ENCODE data around the gene SH3BP2.

SH3BP2 gene

GRCh38 chr4:2791518-2792395 is 1.1 kb upstream of the SH3BP2 start:
- DNase-seq, result no peak

DNA sequence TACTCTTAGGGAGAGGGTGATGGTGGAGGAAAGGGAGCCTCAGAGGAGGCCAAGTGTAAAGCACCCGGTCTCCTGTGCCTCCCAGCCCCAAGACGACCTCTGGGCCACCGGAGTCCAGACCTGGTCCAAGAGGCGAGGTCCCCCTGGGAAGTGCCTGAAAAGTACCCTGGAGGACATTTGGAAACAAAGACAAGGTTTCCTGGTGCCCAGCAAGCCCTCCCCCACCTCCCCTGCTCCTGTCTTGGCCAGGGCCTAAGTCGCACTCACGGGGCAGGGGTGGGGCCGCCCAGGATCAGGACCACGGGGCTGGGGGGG is 532 bp upstream of the SH3BP2 start:
- DNase-seq, result no peak

GRCh38 chr4:2793586-2794485 is 951 bp downstream of the SH3BP2 start:
- DNase-seq, result peak; percentile 70 to 72

- DNase-seq, result no peak
Observed at GRCh38 chr4:2794486-2795299, 1.8 kb downstream of the SH3BP2 start.

DNA sequence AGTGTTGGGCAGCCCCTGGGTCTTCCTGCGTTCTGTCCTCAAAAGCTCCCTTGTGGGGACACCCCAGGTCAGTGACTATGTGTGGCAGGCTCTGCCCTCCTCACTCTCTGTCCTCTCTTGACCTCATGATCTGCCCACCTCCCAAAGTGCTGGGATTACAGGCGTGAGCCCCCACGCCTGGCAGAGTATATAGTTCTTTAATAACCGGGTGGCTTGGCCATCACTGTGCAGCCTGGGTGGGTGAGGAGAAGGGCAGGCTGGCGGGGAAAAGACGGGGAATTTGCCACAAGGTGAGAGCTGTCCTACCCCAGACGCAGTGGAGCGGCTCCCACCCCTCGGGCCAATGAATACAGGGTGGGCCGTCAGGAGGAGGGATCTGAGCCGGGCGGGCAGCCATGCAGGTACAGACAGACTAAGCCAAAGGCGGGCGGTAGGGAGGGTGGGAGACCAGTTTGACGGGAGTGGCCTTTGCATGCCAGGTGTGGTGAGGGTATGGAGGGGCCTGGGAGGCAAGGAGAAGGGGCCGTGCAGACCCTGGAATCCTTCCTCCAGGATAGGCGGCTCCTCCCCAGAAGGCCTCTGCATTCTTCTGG is 2.5 kb downstream of the SH3BP2 start:
- DNase-seq, result no peak

GRCh38 chr4:2795893-2796848 is 3.3 kb downstream of the SH3BP2 start:
- no peak for DNase-seq

GRCh38 chr4:2796849-2797544 is 4.1 kb downstream of the SH3BP2 start:
- no peak for DNase-seq

DNA sequence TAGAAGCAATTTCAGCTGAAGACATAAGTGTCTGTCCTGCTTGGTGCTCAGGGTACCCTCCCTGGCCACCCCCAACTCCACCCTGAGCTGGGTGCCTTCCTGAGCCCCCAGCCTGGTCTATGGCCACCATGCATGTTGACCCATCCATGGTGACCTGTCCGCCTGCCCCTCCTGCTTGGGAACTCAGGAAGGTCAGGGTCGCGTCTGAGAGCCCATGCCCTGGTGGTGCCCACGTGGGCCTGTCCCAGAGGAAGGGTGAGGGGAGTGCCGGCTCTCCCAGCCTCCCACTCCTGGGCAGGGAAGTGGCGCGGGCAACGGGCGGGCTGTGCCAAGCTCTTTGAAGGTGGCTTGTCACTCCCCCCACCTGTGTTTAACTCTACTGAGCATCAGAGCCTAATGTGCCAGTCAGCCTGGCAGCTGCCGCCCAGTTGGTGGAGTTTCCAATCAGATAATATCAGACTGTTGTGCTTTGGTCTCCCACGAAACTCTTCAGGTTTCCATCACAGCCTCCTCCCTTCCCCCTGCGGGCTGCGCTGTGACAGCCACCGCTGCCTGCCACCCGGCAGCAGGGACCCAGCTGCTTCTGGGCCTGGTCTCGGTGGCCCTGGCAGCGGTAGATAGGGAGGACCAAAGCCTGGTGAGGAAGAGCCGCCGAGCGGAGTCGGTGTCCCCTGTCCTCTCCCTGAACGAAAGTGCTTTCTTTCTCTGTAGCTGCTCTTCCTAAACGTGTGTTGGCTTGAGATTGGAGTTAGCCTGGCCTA is 4.8 kb downstream of the SH3BP2 start:
- DNase-seq, result peak; percentile 60 to 66

- DNase-seq, result peak in 1 of 2 donors; percentile 67
Observed at GRCh38 chr4:2798399-2799223, 5.7 kb downstream of the SH3BP2 start.

DNA sequence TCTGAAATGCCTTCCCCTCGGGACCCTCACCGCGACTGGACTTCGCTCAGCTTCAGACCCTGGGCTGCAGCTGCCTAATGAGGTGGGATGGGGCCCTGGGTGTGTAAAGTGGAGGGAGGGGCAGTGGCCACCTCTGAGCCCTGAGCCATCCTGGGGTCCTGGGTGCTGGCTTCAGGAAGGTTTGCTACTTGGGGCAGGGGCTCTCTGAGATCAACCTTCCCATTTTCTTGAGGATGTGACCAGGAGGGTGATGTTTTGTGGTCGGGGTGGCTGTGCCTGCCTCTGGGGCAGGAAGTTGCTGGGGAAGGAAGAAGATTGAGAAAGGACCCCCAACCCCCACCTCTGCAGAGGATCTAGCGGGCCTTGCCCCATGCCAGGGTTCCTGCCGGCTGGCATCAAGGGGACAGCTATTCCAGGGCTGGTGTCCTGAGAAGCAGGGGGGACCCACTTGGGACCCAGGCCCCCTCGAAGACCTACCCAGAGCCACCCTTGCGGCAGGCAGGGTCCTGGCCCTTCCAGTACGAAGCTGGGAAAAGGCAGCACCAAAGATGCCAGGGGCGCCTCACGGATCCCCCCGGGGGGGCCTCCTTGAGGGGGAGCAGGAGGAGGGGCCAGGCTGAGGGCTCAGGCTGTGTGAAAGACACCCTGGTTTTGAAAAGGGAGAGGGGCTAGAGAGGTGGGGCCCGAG is 6.5 kb downstream of the SH3BP2 start:
- DNase-seq, result no peak

- no peak for DNase-seq
Observed at GRCh38 chr4:2799971-2800690, 7.2 kb downstream of the SH3BP2 start.

DNA sequence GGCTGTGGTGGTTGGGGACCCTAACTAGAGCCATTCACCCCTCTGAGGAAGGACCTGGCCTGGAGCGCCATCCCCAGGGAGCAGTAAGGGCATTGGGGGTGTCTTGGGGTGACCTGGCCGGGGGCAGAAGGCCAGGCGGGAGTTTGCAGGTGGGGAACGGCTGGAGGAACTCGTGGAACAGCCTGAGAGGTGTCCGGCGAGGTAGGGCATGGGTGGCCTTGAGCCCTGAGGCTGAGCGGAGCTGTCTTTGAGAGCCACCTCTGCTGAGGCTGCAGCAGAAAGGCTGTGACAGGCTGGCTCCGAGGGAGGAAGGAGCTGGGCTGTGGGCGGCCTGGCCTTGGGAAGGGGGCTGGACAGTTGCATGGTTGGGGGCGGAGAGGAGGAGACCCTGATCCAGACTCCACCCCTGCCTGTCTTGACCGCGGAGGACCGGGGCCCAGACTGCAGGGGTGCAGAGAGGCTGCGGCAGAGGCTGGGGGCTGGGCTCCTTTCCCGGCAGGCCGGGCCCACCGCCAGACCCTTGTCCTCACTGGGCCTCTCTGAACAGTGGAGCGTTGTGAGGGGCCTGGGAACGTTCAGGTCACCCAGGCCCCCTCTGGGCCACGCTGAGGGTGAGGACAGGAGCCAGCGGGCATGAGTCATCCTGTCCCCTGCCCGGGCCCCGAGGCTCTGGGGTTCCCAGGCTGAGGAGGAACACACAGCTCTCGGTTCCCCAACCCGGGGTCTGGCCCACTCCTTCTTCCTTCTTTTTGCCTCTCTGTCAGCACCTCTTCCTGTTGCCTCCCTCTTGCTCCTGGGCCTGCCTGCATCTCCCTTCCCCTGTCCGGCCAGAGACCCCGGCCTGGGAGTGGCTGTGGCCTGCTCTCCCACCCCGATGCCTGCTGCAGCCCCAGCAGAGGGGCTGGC is 8.1 kb downstream of the SH3BP2 start:
- DNase-seq, result peak in 1 of 2 donors; percentile 40

DNA sequence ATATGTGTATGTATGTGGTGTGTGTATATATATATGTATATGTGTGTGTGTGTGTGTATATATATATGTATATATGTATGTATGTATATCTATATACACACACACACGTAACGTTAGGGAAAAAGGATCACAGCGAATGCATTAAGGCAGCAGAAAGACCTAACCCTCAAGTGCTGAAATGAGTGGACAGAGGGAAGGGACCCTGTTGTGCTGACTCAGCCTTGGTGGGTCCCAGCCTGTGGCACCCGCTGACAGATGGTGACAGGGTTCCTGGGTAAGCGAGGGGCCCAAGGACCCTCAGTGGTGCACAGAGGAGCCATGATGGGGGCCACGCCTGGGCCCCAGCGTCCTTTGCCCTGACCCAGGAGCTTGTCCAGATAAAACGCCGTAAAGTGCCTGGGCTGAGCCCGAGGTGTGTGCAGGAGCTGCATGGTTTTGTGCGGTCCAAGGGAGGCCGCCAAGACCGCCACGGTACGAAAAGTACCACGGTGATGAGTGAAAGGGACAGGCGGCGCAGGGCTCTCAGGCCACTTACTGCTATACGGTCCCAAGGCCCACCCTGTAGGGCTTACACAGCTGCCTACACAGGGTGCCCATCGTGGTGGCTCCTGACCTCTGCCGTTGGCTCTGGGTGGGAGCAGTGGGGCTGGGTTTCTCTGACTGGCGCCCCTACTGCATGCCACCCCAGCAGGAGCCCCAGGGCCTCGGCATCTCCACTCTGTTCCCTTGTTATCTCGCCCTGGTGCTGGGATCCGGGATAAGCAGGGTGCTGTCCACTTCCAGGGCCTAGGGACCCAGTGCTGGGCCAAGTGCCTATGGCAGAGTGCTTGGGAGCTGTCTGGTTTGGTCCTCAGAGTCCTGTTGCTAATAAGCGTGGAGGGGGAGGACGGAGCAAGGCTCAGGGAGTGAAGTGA is 10.0 kb downstream of the SH3BP2 start:
- DNase-seq, result no peak

GRCh38 chr4:2803624-2804448 is 11.0 kb downstream of the SH3BP2 start:
- DNase-seq, result no peak

Data from stimulated activated CD4-positive, alpha-beta T cell treated with anti-CD3 and anti-CD28 coated beads, Interleukin-2, amount 100 ng/mL, for 24 hours (primary cell).